ENCODE results near the gene ANKS3.
"Not testable (repeated sequence)": the region's sequence is repeated elsewhere in the genome, so short reads cannot be mapped to it uniquely, and the experiment has no call there.

ANKS3 gene

GRCh38 chr16:4754865-4755264 is 20.8 kb upstream of the ANKS3 start:
- DNase-seq = no peak

GRCh38 chr16:4753227-4753626 is 19.2 kb upstream of the ANKS3 start:
- no peak for DNase-seq

- no peak for DNase-seq
Observed at GRCh38 chr16:4752351-4753100, 18.5 kb upstream of the ANKS3 start.

GRCh38 chr16:4750896-4751295 is 16.8 kb upstream of the ANKS3 start:
- no peak for DNase-seq

- DNase-seq = no peak
Observed at GRCh38 chr16:4749700-4750257, 15.7 kb upstream of the ANKS3 start.

- DNase-seq = no peak
Observed at GRCh38 chr16:4748682-4749411, 14.8 kb upstream of the ANKS3 start.

- no peak for DNase-seq
Observed at GRCh38 chr16:4747906-4748681, 14.0 kb upstream of the ANKS3 start.

GRCh38 chr16:4746991-4747574 is 13.0 kb upstream of the ANKS3 start:
- DNase-seq = no peak

GRCh38 chr16:4746215-4746614 is 12.1 kb upstream of the ANKS3 start:
- DNase-seq = no peak

GRCh38 chr16:4745274-4745569 is 11.2 kb upstream of the ANKS3 start:
- no peak for DNase-seq

GRCh38 chr16:4744555-4745273 is 10.6 kb upstream of the ANKS3 start:
- DNase-seq = no peak

- DNase-seq = no peak
Observed at GRCh38 chr16:4743226-4743878, 9.3 kb upstream of the ANKS3 start.

- DNase-seq = not testable (repeated sequence)
Observed at GRCh38 chr16:4738370-4738769, 4.3 kb upstream of the ANKS3 start.

- DNase-seq = no peak
Observed at GRCh38 chr16:4737545-4737944, 3.5 kb upstream of the ANKS3 start.

- no peak for DNase-seq
Observed at GRCh38 chr16:4736546-4736945, 2.5 kb upstream of the ANKS3 start.

GRCh38 chr16:4734730-4735535 is 862 bp upstream of the ANKS3 start:
- peak; percentile 51 to 54 for DNase-seq

- no peak for DNase-seq
Observed at GRCh38 chr16:4733747-4734062, 366 bp downstream of the ANKS3 start.

GRCh38 chr16:4733211-4733742 is 794 bp downstream of the ANKS3 start:
- DNase-seq = no peak

- DNase-seq = no peak
Observed at GRCh38 chr16:4729876-4730275, 4.2 kb downstream of the ANKS3 start.

GRCh38 chr16:4728676-4729075 is 5.4 kb downstream of the ANKS3 start:
- no peak for DNase-seq

- DNase-seq = no peak
Observed at GRCh38 chr16:4726616-4727015, 7.5 kb downstream of the ANKS3 start.

All from Kasumi-1 (cell line).